Activated B cell treated with CpG ODN at 0.5 μM for 24 hours (primary cell): ENCODE measurements around the gene CACNA1I. TPM values are rescaled to one million over a fixed set of nuclear protein-coding genes. Genes with fewer than 3 reads are reported as not detected.
A peak's percentile ranks its signal among the peaks of the same experiment; 100 is the strongest.

Experiments used
- ATAC-seq: fragments of 200-7000 bp; cut with Tn5 transposase; one replicate; pipeline ENCODE4 v1.10.0; 2021; ENCODE audit warnings: low read depth, mild to moderate bottlenecking, moderate library complexity
- CTCF ChIA-PET: fragments of 350-600 bp; sonication (Branson Sonifier 250); formaldehyde crosslinking; loops from one replicate; lab custom pipeline; 2021; ENCODE audit warnings: antibody characterized with exemption; lab: Charles Lee
- POLR2A ChIA-PET: fragments of 350-600 bp; sonication (Branson Sonifier 250); formaldehyde crosslinking; loops from one replicate; lab custom pipeline; 2021; ENCODE audit warnings: antibody characterized with exemption; lab: Charles Lee
- DNase-seq: peaks from one replicate; pipeline ENCODE4 v3.0.0; 2022
- H3K27ac Mint-ChIP-seq: one replicate; pipeline ENCODE4 v1.8.0; 2020; ENCODE audit warnings: mixed read lengths
- H3K27me3 Mint-ChIP-seq: one replicate; pipeline ENCODE4 v1.8.0; 2021; ENCODE audit warnings: mixed read lengths
- H3K36me3 Mint-ChIP-seq: one replicate; pipeline ENCODE4 v1.8.0; 2021; ENCODE audit warnings: low read depth, mixed read lengths
- H3K4me1 Mint-ChIP-seq: one replicate; pipeline ENCODE4 v1.8.0; 2021; ENCODE audit warnings: mixed read lengths
- H3K4me3 Mint-ChIP-seq: one replicate; pipeline ENCODE4 v1.8.0; 2020; ENCODE audit warnings: mild to moderate bottlenecking, mixed read lengths
- H3K9me3 Mint-ChIP-seq: one replicate; pipeline ENCODE4 v1.8.0; 2020; ENCODE audit warnings: mixed read lengths
- intact Hi-C: fragments of 100-400 bp; cut with micrococcal nuclease; formaldehyde crosslinking; loops from one replicate; pipeline ENCODE4 v1.15.1; 2024
- total RNA-seq: library from RNA; stranded (reverse); gene quantifications from 2 replicates; pipeline ENCODE4 v1.2.3, GENCODE V29; 2022
- TF ChIP-seq, protein P1 (sequence below): fragments of 200-600 bp; IDR thresholded peaks from one replicate; pipeline ENCODE4 v1.8.0; 2022; ENCODE audit warnings: antibody characterized with exemption, mild to moderate bottlenecking

CACNA1I gene
- total RNA-seq, 1 donor from 2014 or later, result not detected

GRCh38 chr22:39689421-39689820, 118.9 kb downstream of the CACNA1I start:
- POLR2A ChIA-PET, result no interaction called here
- H3K36me3 Mint-ChIP-seq, result no peaks in the 10 kb centered on the region
- TF ChIP-seq, protein P1, sequence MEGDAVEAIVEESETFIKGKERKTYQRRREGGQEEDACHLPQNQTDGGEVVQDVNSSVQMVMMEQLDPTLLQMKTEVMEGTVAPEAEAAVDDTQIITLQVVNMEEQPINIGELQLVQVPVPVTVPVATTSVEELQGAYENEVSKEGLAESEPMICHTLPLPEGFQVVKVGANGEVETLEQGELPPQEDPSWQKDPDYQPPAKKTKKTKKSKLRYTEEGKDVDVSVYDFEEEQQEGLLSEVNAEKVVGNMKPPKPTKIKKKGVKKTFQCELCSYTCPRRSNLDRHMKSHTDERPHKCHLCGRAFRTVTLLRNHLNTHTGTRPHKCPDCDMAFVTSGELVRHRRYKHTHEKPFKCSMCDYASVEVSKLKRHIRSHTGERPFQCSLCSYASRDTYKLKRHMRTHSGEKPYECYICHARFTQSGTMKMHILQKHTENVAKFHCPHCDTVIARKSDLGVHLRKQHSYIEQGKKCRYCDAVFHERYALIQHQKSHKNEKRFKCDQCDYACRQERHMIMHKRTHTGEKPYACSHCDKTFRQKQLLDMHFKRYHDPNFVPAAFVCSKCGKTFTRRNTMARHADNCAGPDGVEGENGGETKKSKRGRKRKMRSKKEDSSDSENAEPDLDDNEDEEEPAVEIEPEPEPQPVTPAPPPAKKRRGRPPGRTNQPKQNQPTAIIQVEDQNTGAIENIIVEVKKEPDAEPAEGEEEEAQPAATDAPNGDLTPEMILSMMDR, result no peak
- H3K4me1 Mint-ChIP-seq, result peaks cover 15% of the 10 kb centered on the region
- H3K4me3 Mint-ChIP-seq, result no peak overlapping the region
- no peak overlapping the region for H3K27ac Mint-ChIP-seq
- CTCF ChIA-PET, result no interaction called here
- intact Hi-C loops, result no loop called here
- ATAC-seq (no peak), DNase-seq (no peak)
- no peaks in the 10 kb centered on the region for H3K9me3 Mint-ChIP-seq
- H3K27me3 Mint-ChIP-seq, result peaks cover 50% of the 10 kb centered on the region

GRCh38 chr22:39690881-39691605, 120.5 kb downstream of the CACNA1I start:
- no peak overlapping the region for H3K27ac Mint-ChIP-seq
- peak; percentile 25 for ATAC-seq
- ChIA-PET CTCF (no interaction called here), POLR2A (no interaction called here)
- TF ChIP-seq, protein P1, result no peak
- peaks cover 12% of the 10 kb centered on the region for H3K4me1 Mint-ChIP-seq
- no peak for DNase-seq
- peaks cover 47% of the 10 kb centered on the region for H3K27me3 Mint-ChIP-seq
- intact Hi-C loops, result no loop called here
- H3K4me3 Mint-ChIP-seq, result peak overlapping the region; percentile 4
- H3K9me3 Mint-ChIP-seq, result no peaks in the 10 kb centered on the region
- H3K36me3 Mint-ChIP-seq, result no peaks in the 10 kb centered on the region

- Mint-ChIP-seq H3K27ac (no peak overlapping the region), H3K4me1 (peaks cover 11% of the 10 kb centered on the region), H3K9me3 (no peaks in the 10 kb centered on the region), H3K27me3 (peaks cover 29% of the 10 kb centered on the region), H3K4me3 (no peak overlapping the region), H3K36me3 (no peaks in the 10 kb centered on the region)
- intact Hi-C loops, result no loop called here
- CTCF ChIA-PET, result no interaction called here
- TF ChIP-seq, protein P1, result no peak
- no peak for DNase-seq
- no peak for ATAC-seq
- POLR2A ChIA-PET, result no interaction called here
Measured at GRCh38 chr22:39693943-39694500, 123.5 kb downstream of the CACNA1I start.

DNA sequence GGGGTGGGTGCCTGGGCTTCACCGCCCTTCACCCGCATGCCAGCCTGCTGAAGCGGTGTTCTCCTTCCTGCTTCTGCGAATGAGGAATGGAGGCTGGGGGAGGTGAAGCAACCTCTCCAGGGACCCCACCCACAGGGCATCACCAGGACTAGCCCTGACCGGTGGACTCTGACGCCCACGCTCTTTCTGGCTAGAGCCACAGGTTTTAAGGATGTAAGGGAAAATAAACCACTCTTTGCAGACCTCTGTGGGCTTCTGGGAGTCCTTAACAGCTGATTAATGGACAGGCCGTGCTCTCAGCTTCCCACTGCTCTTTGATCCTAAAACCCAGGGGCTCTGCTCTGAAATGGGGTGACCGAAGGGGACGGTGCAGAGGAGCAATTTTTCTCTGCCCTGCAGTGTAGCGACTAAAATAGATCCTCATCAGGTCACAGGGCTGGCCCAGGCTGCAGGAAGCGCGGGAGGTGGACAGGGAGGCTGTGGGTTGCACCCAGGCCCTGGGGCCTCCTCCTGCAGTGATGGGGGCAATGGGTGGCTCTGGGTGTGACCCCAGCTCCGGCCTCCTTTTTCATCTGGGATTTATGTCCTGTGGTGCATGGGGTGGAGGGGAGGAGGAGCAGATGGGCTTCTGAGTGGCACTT, 127.4 kb downstream of the CACNA1I start:
- H3K4me3 Mint-ChIP-seq, result no peak overlapping the region
- H3K27ac Mint-ChIP-seq, result no peak overlapping the region
- intact Hi-C loops, result no loop called here
- TF ChIP-seq, protein P1, result no peak
- no peak for ATAC-seq
- H3K9me3 Mint-ChIP-seq, result no peaks in the 10 kb centered on the region
- no peaks in the 10 kb centered on the region for H3K36me3 Mint-ChIP-seq
- H3K4me1 Mint-ChIP-seq, result no peaks in the 10 kb centered on the region
- no peak for DNase-seq
- H3K27me3 Mint-ChIP-seq, result peaks cover 14% of the 10 kb centered on the region
- ChIA-PET POLR2A (no interaction called here), CTCF (no interaction called here)

GRCh38 chr22:39699631-39700360, 129.2 kb downstream of the CACNA1I start:
- H3K4me3 Mint-ChIP-seq, result no peak overlapping the region
- no peaks in the 10 kb centered on the region for H3K36me3 Mint-ChIP-seq
- peaks cover 8% of the 10 kb centered on the region for H3K27me3 Mint-ChIP-seq
- no peak for ATAC-seq
- intact Hi-C loops, result no loop called here
- H3K9me3 Mint-ChIP-seq, result no peaks in the 10 kb centered on the region
- H3K27ac Mint-ChIP-seq, result no peak overlapping the region
- DNase-seq, result no peak
- no peaks in the 10 kb centered on the region for H3K4me1 Mint-ChIP-seq
- CTCF ChIA-PET, result no interaction called here
- TF ChIP-seq, protein P1, result no peak
- POLR2A ChIA-PET, result no interaction called here
